HG02884 (cell line): Measurements from ENCODE around the gene FGGY.
"Not testable (repeated sequence)": the region's sequence is repeated elsewhere in the genome, so short reads cannot be mapped to it uniquely, and the experiment has no call there.

Experiments
- ATAC-seq: cut with Tn5 transposase; IDR thresholded peaks from one replicate; pipeline ENCODE4 v1.9.1; 2021; ENCODE audit warnings: mild to moderate bottlenecking, moderate library complexity; ENCODE audit not compliant: unreplicated experiment

FGGY gene

GRCh38 chr1:59716832-59717231 is 419.9 kb downstream of the FGGY start:
- no peak for ATAC-seq

DNA sequence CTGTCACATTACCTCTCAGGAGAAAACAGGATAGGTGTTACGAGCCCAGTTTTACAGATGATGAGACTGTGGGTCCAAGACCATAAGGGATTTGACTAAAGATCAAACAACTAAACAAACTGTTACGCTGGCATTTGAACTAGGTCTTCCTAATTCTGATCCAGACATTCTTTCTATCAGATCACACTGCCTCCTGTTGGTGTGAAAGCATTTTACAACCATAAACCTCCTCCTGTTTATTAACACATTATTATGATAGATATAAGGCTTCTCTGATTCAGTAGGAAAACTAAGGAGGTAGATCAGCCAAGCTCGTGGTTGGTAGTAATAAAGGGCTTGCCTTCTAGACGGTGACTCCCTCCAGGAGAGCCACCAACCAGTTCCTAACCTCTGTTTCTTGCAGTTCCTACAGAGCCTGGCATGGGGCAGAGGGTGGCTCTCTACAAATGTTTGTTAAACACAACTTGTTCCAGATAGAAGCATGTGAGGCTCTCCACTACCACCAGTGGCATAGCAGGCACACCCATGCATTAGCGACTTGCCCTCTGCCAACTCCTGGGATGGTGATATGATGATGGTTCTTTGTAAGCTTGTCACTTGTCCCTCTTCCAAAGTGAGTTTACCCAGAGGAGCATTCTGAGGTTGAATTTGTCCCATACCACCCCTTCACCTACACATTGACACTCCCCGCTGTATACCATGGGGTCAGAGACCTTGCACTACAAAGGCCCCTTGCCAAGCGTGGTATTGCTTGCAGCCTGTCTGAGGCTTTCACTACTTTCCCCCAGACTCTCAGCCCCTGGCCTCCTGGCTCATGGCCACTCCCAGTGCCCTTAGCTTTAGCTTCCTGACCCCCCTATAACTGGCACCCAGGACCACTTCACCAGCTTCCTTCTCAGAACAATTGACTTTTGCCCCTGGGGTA is 421.4 kb downstream of the FGGY start:
- no peak for ATAC-seq

DNA sequence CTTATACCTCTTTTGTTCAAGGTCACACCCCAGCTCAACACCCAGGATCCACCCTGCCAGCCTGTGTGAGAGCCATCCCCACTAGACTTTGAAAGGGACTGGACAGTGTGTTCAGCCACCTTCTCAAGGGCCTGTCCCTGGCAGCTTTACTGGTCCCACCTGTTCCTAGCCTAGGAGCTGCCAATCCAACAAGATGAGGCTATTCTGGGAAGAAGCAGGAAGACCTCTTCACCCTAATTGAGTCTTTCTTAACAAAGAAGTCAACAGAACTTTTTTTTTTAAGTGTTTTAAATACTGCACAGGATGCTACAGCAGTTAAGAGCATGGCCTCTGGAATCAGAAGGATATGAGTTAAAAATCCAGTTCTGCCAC is 422.1 kb downstream of the FGGY start:
- no peak for ATAC-seq

- no peak for ATAC-seq
These were observed 423.6 kb downstream of the FGGY start for GRCh38 chr1:59720326-59721115.

DNA sequence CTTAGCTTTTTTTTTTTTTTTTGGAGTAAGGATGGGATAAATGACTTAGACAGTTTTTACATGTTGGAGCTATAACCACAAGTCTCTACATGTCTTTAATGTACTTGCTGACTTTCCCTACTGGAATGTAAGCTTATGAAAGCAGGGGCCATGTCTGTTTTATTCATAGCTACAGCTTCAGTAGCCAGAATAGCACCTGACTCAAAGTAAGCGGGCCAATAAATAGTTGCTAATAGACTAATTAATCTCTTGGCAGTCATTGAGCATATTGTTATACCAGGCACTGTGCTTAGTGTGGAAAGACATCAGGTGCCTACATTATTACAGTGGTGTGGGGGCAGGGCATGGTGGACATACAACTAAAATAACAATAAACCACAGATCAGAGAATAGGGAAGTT is 433.4 kb downstream of the FGGY start:
- no peak for ATAC-seq

DNA sequence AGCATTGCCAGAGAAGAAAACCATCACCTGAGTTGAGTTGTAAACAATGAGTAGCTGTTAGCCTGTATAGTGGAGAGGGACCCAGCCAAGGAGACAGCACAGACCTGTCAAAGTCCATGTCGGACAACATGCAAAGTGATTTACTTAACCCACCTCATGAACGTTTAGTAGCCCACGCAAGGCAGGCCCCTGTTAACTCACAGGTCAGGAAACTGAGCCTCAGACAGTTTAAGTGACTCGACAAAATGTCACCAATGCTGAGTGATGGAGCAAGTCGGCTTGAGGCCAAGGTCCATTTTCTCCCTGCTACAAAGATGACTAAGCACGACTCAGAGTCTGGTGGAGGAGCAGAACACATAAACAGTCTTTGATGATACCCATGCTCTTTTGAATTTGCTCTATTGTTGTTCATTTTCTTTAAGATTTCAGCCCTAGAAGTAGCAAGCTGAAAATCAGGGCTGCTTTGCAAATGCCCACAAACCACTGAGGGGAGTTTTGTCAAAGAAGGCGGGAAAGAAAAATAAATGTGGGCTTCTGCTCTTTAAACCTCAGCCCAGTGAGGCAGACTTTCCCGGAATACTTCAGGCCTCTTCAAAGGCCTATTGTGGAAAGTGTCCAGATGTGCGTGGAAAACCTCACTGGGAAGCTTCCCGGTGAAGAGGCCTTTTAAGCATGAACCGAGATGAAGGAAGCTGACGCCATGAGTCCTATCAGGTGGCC is 434.0 kb downstream of the FGGY start:
- no peak for ATAC-seq

DNA sequence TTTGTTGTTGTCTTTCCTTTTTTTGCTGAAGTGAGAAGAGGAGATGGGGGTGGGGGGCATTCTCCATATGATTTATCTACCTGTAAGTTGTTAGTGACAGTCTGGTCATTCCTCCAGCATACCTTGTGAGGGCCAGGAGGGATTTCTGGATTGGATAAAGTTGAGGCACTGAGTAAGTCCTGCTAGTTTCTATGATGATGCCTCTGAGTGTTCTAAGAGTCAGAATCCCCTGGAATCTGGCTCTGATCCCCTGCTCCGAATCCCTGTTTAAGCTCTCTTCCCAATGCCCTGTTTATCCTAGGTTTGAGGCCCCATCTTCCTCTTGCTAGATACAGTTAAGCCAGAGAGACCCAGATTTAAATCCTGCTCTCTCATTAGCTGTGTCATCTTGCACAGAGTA is 434.7 kb downstream of the FGGY start:
- no peak for ATAC-seq

DNA sequence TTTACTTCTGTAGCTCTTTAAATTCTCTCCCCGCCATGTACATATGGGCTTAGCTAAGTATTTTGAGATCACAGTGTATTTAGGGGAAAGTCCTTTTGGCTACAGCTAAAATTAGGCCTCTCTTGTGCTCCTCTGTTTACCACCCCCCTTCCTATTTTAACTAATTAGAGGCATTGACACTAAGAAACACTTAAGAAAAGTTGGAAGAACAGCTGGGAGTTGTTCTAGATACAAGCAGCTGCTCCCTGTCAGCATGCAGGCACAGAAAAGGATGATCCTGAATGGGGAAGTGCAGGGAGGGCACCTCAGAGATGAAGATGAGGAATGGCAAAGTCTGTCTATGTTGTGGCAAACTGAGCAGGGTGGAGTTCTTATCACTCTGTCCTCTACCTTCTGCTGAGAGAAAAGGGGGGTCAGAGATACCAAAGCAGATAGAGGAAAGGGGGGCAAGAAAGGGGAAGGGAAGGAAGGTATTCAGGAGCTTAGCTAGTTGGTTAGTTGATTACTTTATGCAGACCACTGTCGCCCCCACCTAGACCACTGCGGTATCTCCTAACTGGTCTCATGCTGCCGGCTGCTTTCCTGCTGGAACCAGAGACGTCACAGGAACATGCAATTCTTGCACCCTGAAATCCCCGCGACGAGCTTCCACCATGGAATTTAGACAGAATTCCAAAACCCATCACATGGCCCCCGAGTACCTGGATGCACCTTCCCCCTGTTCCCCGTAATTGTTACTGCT is 435.5 kb downstream of the FGGY start:
- no peak for ATAC-seq

DNA sequence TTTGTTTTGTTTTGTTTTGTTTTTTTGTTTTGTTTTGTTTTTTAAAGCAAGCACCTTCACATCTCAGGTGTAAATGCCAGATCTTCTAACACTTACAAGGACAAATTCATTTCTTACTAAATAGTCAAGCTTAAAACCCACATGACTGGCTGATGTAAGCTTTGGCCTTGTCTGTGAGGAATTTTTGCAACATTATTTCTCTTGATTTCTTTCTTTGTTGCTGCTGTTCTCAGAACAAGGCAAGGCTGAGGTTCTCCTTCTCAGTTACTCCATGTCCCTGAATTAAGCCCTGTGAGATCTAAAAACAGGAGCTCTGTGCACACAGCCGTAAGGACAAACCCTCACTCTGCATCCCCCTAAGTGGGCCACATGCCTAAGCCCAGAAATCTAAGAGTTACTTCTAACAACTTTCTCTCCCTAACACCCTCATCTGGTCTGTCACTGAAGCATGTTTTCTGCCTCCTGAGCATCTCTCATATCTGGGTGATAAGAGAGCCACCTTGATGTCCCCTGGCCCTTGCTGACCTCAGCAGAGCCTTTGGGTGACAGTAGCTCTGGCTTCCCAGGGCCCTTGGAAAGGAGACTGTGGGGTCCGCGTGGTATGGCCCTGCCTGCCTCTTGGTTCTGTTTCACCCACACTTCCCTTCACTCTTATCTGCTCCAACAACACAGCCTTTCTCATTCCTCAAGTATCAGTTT is 436.7 kb downstream of the FGGY start:
- no peak for ATAC-seq

DNA sequence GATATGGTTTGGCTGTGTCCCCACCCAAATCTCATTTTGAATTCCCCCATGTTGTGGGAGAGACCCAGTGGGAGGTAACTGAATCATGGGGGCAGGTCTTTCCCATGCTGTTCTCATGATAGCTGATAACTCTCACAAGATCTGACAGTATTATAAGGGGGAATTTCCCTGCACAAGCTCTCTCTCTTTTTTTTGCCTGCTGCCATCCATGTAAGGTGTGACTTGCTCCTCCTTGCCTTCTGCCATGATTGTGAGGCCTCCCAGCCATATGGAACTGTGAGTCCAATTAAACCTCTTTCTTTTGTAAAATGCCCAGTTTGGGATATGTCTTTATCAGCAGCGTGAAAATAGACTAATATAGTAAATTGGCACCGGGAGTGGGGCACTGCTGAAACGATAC is 439.0 kb downstream of the FGGY start:
- ATAC-seq: not testable (repeated sequence)

DNA sequence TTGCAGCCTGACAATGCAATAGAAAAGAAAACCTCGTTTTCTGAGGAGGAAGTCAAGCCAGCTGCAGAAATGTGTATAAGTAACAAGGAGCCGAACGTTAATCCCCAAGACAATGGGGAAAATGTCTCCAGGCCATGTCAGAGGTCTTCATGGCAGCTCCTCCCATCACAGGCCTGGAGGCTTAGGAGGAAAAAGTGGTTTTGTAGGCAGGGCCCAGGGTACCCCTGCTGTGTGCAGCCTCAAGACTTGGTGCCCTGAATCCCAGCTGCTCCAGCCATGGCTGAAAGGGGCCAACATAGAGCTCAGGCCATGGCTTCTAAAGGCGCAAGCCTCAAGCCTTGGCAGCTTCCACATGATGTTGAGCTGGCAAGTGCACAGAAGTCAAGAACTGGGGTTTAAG is 439.9 kb downstream of the FGGY start:
- ATAC-seq: no peak

- ATAC-seq: no peak
These were observed 440.7 kb downstream of the FGGY start for GRCh38 chr1:59737638-59738037.

DNA sequence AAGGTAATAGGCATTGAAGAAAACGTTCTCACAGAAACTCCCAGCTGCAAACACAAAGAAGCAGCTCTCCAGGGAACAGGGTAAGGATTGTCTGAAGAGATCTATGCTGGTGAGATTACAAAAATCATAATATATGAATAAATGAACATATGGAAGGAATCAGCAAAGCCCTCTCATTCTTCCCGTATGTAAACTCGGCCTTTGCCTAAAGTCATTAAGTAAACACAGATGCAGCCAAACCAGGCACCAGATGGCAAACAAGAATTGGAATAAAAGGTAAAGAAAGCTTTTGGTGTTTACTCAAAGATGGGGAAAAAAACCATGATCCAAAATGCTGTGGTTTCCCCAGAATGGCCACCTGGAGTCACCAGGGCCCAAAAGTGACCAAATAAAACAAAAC is 441.3 kb downstream of the FGGY start:
- no peak for ATAC-seq

DNA sequence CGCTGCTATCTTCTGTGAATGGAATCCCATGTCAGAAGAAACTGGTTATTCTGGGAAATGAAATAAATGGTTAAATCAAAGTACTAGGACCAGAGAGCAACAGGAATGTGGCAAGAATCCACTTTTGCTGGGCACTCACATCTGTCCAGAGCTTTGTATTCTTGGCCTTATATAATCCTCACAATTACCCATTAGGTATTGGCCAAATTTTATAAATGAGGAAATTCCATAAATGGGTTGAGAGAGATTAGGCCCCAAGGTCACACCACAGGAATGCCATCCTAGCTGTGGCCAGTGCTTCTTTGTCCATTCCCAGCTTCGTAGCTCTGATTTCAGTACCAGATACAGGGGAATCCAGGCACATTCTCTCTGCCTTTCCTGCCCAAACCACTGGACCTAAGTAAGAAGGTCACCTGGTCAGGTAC is 441.7 kb downstream of the FGGY start:
- no peak for ATAC-seq

DNA sequence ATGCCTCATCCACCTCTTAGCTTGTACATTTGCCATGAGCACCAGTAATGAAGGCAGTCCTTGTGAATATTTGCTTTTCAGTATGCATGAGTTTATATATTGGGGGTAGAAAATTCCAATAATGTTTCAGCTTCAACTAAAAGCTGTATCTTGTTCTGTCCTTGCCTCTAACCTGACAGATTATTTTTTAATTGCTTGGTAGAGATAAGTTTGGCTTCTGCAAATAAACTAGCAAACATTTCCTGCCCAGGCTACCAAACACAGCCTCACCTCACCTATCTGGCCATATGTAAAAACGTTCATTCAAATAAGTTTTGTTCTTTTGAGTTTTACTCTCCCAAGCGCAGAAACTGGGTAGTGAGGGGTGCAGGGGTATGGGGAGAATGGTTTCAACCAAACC is 442.2 kb downstream of the FGGY start:
- no peak for ATAC-seq

GRCh38 chr1:59742526-59742925 is 445.6 kb downstream of the FGGY start:
- no peak for ATAC-seq

- no peak for ATAC-seq
These were observed 446.6 kb downstream of the FGGY start for GRCh38 chr1:59743324-59744091.

- no peak for ATAC-seq
These were observed 450.6 kb downstream of the FGGY start for GRCh38 chr1:59747420-59748024.

GRCh38 chr1:59748123-59748522 is 451.2 kb downstream of the FGGY start:
- no peak for ATAC-seq
